ENCODE measurements around the gene INPP5J. TPM values are rescaled to one million over a fixed set of nuclear protein-coding genes. Genes with fewer than 3 reads are reported as not detected.

Gene INPP5J
- polyA plus RNA-seq, 1 donor (not counting 4 experiments of a cell fraction or from before 2014, with no cell fraction given), result 0.22 TPM

DNA sequence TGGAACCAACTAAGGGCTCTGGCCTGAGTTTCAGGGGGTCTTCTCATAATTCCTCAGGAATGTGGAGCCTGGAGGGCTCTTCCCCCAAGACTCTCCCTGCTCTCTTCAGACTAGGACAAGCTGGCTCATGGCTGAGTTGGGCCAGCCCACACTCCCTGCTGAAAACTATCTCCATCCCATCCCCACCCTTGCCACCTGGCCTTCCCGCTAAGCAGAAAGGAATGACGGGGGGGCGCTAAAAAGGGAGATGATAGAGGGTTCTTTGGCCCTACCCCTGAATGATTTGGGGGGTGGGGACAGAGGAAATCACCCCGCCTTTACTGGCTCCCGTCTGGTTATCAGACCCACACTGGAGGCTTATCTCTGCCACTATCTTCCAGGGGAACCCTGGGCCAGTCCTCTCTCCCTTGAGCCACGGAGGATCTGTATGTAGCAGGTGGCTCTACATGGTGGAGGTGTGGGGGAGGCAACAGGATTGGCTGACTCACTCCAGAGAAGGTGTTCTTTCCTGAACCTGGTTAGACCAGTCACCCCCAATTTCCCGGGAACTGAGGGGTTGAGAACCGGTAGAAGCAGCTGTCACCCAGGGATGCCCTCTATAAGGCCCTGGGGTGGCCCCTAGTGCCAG, 35.9 kb upstream of the INPP5J start:
- peaks cover 86% of the 10 kb centered on the region for H3K79me2 ChIP-seq (ENCODE audit: control insufficient read depth, insufficient read depth, low read length)

GRCh38 chr22:31087744-31088215, 35.0 kb upstream of the INPP5J start:
- no peak overlapping the region for H3K4me3 ChIP-seq (ENCODE audit: control insufficient read depth in 2 of 3, extremely low read depth in 1 of 3, insufficient read depth in 2 of 3, low read depth in 1 of 3, low read length in 3 of 3)
- no peaks in the 10 kb centered on the region for H3K9me3 ChIP-seq (ENCODE audit: control insufficient read depth, low read depth, low read length)
- no peak overlapping the region for H3K4me2 ChIP-seq (ENCODE audit: control insufficient read depth, extremely low read depth, insufficient read depth, low read depth, low read length)
- no peak overlapping the region for H3K9ac ChIP-seq (ENCODE audit: control insufficient read depth, extremely low read depth, insufficient read depth, low read length)
- no peaks in the 10 kb centered on the region for H3K9me1 ChIP-seq (ENCODE audit: control insufficient read depth, extremely low read depth, insufficient read depth, low read length)
- peaks cover 83% of the 10 kb centered on the region for H3K79me2 ChIP-seq (ENCODE audit: control insufficient read depth, insufficient read depth, low read length)
- peaks cover 56 to 81% of the 10 kb centered on the region in 2 experiments for H3K36me3 ChIP-seq (ENCODE audit: control insufficient read depth in 2 of 2, extremely low read depth in 1 of 2, insufficient read depth in 2 of 2, low read length in 2 of 2)
- H3K27ac ChIP-seq (ENCODE audit: control insufficient read depth, insufficient read depth, low read length), result no peak overlapping the region
- no peak overlapping the region for H2AFZ ChIP-seq (ENCODE audit: control insufficient read depth, low read length)
- peaks cover 39% of the 10 kb centered on the region for H3K4me1 ChIP-seq (ENCODE audit: control insufficient read depth, extremely low read depth, insufficient read depth, low read length)
- FAIRE-seq, result no peak
- DNase-seq (ENCODE audit: low read depth, low spot score), result no peak
- H4K20me1 ChIP-seq (ENCODE audit: control insufficient read depth, extremely low read depth, insufficient read depth, low read length), result peaks cover 47% of the 10 kb centered on the region
- dilution Hi-C loops (cut with MboI; ENCODE audit: extremely low pct_ligation_motif_present, low sequenced_read_pairs), result no loop called here
- TF ChIP-seq, protein P1, sequence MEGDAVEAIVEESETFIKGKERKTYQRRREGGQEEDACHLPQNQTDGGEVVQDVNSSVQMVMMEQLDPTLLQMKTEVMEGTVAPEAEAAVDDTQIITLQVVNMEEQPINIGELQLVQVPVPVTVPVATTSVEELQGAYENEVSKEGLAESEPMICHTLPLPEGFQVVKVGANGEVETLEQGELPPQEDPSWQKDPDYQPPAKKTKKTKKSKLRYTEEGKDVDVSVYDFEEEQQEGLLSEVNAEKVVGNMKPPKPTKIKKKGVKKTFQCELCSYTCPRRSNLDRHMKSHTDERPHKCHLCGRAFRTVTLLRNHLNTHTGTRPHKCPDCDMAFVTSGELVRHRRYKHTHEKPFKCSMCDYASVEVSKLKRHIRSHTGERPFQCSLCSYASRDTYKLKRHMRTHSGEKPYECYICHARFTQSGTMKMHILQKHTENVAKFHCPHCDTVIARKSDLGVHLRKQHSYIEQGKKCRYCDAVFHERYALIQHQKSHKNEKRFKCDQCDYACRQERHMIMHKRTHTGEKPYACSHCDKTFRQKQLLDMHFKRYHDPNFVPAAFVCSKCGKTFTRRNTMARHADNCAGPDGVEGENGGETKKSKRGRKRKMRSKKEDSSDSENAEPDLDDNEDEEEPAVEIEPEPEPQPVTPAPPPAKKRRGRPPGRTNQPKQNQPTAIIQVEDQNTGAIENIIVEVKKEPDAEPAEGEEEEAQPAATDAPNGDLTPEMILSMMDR (optimal IDR thresholded peaks at IDR 0.05 in 1 of 3, IDR thresholded peaks at IDR 0.05 in 1 of 3, conservative IDR thresholded peaks at IDR 0.05 in 1 of 3; ENCODE audit: extremely low read depth in 1 of 3, insufficient read depth in 2 of 3, low read length in 3 of 3), result no peak
- no peak for TF ChIP-seq EZH2 (IDR thresholded peaks at IDR 0.05; ENCODE audit: low read length)
- no peaks in the 10 kb centered on the region for H3K27me3 ChIP-seq (ENCODE audit: control insufficient read depth, extremely low read depth, insufficient read depth, low read length)

More for the DNA sequence above, 35.9 kb upstream of the INPP5J start:
- Histone ChIP-seq H3K9me3 (ENCODE audit: control insufficient read depth, low read depth, low read length) (no peaks in the 10 kb centered on the region), H3K4me1 (ENCODE audit: control insufficient read depth, extremely low read depth, insufficient read depth, low read length) (peaks cover 45% of the 10 kb centered on the region), H3K9me1 (ENCODE audit: control insufficient read depth, extremely low read depth, insufficient read depth, low read length) (no peaks in the 10 kb centered on the region), H3K4me2 (ENCODE audit: control insufficient read depth, extremely low read depth, insufficient read depth, low read depth, low read length) (no peak overlapping the region), H3K36me3 (ENCODE audit: control insufficient read depth in 2 of 2, extremely low read depth in 1 of 2, insufficient read depth in 2 of 2, low read length in 2 of 2) (peaks cover 47 to 77% of the 10 kb centered on the region in 2 experiments), H3K27me3 (ENCODE audit: control insufficient read depth, extremely low read depth, insufficient read depth, low read length) (no peaks in the 10 kb centered on the region), H2AFZ (ENCODE audit: control insufficient read depth, low read length) (no peak overlapping the region), H3K9ac (ENCODE audit: control insufficient read depth, extremely low read depth, insufficient read depth, low read length) (no peak overlapping the region), H4K20me1 (ENCODE audit: control insufficient read depth, extremely low read depth, insufficient read depth, low read length) (peaks cover 40% of the 10 kb centered on the region), H3K27ac (ENCODE audit: control insufficient read depth, insufficient read depth, low read length) (peak overlapping the region; percentile 22), H3K4me3 (ENCODE audit: control insufficient read depth in 2 of 3, extremely low read depth in 1 of 3, insufficient read depth in 2 of 3, low read depth in 1 of 3, low read length in 3 of 3) (no peak overlapping the region)
- DNase-seq (ENCODE audit: low read depth, low spot score), result no peak
- dilution Hi-C loops (cut with MboI; ENCODE audit: extremely low pct_ligation_motif_present, low sequenced_read_pairs), result no loop called here
- no peak for TF ChIP-seq EZH2 (IDR thresholded peaks at IDR 0.05; ENCODE audit: low read length)
- TF ChIP-seq, protein P1 (optimal IDR thresholded peaks at IDR 0.05 in 1 of 3, IDR thresholded peaks at IDR 0.05 in 1 of 3, conservative IDR thresholded peaks at IDR 0.05 in 1 of 3; ENCODE audit: extremely low read depth in 1 of 3, insufficient read depth in 2 of 3, low read length in 3 of 3), result no peak
- FAIRE-seq, result no peak

Data from keratinocyte (primary cell).